ENCODE data around the gene LCN15.

LCN15 gene

DNA sequence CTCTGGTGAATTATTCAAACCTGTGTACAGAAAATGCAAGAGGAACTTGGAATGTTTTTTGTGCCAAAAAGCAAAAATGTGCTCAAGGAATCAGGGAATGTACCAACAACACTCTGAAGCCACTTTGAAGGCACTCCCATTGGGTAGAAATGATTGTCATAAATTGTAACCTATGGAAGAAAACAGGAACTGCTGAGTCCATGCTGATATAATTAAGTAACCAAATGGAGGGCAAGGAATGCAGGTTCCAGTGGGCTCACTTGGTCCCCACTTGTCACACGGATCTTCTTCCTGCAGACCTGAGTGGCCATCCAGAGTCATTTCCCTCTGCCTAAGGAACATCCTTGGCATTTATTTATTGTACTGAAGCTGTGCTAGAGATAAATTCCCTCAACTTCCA, 13.1 kb downstream of the LCN15 start:
- ChIA-PET POLR2A (interaction anchor here (1.1 to 5.1 kb wide), 2 partner anchors 23 to 472 kb away, joined by 3 to 21 read pairs; no protein-coding TSS in a partner anchor), CTCF (interaction anchor here (0.7 to 2.2 kb wide), 3 partner anchors 10 to 283 kb away, joined by 3 to 8 read pairs (median 3); no protein-coding TSS in a partner anchor)
- Histone ChIP-seq H3K9me3 (ENCODE audit: control insufficient read depth, insufficient read depth, low read depth, low read length) (no peaks in the 10 kb centered on the region), H3K27ac (ENCODE audit: extremely low read depth, low read depth, low read length) (no peak overlapping the region), H3K4me1 (ENCODE audit: control insufficient read depth, insufficient read depth, low read length) (no peaks in the 10 kb centered on the region), H3K4me3 (ENCODE audit: low read depth, low read length) (no peak overlapping the region), H3K36me3 (ENCODE audit: control insufficient read depth in 2 of 2, insufficient read depth in 1 of 2, low read length in 2 of 2) (no peaks in the 10 kb centered on the region)
- TF ChIP-seq, protein P1, sequence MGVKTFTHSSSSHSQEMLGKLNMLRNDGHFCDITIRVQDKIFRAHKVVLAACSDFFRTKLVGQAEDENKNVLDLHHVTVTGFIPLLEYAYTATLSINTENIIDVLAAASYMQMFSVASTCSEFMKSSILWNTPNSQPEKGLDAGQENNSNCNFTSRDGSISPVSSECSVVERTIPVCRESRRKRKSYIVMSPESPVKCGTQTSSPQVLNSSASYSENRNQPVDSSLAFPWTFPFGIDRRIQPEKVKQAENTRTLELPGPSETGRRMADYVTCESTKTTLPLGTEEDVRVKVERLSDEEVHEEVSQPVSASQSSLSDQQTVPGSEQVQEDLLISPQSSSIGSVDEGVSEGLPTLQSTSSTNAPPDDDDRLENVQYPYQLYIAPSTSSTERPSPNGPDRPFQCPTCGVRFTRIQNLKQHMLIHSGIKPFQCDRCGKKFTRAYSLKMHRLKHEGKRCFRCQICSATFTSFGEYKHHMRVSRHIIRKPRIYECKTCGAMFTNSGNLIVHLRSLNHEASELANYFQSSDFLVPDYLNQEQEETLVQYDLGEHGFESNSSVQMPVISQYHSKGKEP (tag by site-specific recombination; IDR thresholded peaks at IDR 0.05) = no peak
- no peak for TF ChIP-seq PRDM1 (tag by site-specific recombination; IDR thresholded peaks at IDR 0.05)
- TF ChIP-seq, protein P2, sequence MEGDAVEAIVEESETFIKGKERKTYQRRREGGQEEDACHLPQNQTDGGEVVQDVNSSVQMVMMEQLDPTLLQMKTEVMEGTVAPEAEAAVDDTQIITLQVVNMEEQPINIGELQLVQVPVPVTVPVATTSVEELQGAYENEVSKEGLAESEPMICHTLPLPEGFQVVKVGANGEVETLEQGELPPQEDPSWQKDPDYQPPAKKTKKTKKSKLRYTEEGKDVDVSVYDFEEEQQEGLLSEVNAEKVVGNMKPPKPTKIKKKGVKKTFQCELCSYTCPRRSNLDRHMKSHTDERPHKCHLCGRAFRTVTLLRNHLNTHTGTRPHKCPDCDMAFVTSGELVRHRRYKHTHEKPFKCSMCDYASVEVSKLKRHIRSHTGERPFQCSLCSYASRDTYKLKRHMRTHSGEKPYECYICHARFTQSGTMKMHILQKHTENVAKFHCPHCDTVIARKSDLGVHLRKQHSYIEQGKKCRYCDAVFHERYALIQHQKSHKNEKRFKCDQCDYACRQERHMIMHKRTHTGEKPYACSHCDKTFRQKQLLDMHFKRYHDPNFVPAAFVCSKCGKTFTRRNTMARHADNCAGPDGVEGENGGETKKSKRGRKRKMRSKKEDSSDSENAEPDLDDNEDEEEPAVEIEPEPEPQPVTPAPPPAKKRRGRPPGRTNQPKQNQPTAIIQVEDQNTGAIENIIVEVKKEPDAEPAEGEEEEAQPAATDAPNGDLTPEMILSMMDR (tag by site-specific recombination; IDR thresholded peaks at IDR 0.05) = no peak
- TF ChIP-seq ZFP41 (tag by site-specific recombination; IDR thresholded peaks at IDR 0.05; ENCODE audit: borderline replicate concordance) = no peak
- TF ChIP-seq ZNF624 (tag by site-specific recombination; IDR thresholded peaks at IDR 0.05) = no peak
- no peak for TF ChIP-seq MZF1 (tag by site-specific recombination; IDR thresholded peaks at IDR 0.05; ENCODE audit: borderline replicate concordance)
- no peak for TF ChIP-seq ZBTB7A (tag by site-specific recombination; IDR thresholded peaks at IDR 0.05; ENCODE audit: low read depth)
- no peak for TF ChIP-seq ZNF837 (tag by site-specific recombination; IDR thresholded peaks at IDR 0.05)
- no peak for TF ChIP-seq ZNF157 (tag by site-specific recombination; IDR thresholded peaks at IDR 0.05)
- no peak for TF ChIP-seq ZNF629 (tag by site-specific recombination; IDR thresholded peaks at IDR 0.05)
- TF ChIP-seq, protein P3, sequence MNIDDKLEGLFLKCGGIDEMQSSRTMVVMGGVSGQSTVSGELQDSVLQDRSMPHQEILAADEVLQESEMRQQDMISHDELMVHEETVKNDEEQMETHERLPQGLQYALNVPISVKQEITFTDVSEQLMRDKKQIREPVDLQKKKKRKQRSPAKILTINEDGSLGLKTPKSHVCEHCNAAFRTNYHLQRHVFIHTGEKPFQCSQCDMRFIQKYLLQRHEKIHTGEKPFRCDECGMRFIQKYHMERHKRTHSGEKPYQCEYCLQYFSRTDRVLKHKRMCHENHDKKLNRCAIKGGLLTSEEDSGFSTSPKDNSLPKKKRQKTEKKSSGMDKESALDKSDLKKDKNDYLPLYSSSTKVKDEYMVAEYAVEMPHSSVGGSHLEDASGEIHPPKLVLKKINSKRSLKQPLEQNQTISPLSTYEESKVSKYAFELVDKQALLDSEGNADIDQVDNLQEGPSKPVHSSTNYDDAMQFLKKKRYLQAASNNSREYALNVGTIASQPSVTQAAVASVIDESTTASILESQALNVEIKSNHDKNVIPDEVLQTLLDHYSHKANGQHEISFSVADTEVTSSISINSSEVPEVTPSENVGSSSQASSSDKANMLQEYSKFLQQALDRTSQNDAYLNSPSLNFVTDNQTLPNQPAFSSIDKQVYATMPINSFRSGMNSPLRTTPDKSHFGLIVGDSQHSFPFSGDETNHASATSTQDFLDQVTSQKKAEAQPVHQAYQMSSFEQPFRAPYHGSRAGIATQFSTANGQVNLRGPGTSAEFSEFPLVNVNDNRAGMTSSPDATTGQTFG (tag by site-specific recombination; IDR thresholded peaks at IDR 0.05; ENCODE audit: borderline replicate concordance) = no peak
- TF ChIP-seq ZNF596 (tag by site-specific recombination; IDR thresholded peaks at IDR 0.05) = no peak
- TF ChIP-seq ZNF558 (tag by site-specific recombination; IDR thresholded peaks at IDR 0.05) = no peak
- TF ChIP-seq ZNF555 (tag by site-specific recombination; conservative IDR thresholded peaks at IDR 0.05) = no peak

DNA sequence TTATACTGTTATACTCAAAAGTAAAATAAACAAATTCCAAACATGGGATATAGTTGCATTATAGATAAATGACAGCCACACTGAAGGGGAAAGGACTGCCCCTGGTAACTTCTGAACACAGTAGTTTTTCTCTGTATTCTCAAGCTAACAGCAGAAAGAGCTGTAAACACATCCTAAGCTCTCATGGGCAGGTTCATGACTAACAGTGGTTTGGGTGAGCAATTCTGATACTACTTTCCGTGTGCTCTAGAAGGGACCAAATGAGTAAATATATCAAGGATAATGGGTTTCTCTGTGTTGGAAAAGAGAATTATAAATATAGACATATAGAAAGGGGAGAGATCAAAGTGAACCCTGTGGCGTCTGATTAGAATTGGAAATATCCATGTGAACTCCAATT, 13.8 kb downstream of the LCN15 start:
- ChIA-PET CTCF (interaction anchor here (0.6 to 2.2 kb wide), 5 partner anchors 10 to 537 kb away, joined by 3 to 8 read pairs (median 5); no protein-coding TSS in a partner anchor), POLR2A (interaction anchor here (1.1 to 5.1 kb wide), 2 partner anchors 22 to 473 kb away, joined by 3 to 21 read pairs; no protein-coding TSS in a partner anchor)
- no peaks in the 10 kb centered on the region for H3K9me3 ChIP-seq (ENCODE audit: control insufficient read depth, insufficient read depth, low read depth, low read length)
- H3K4me3 ChIP-seq (ENCODE audit: low read depth, low read length) = no peak overlapping the region
- no peaks in the 10 kb centered on the region for H3K4me1 ChIP-seq (ENCODE audit: control insufficient read depth, insufficient read depth, low read length)
- H3K27ac ChIP-seq (ENCODE audit: extremely low read depth, low read depth, low read length) = no peak overlapping the region
- no peak for TF ChIP-seq ZFP3 (tag by site-specific recombination; IDR thresholded peaks at IDR 0.05; ENCODE audit: low read depth)
- TF ChIP-seq ZNF792 (tag by site-specific recombination; IDR thresholded peaks at IDR 0.05) = no peak
- TF ChIP-seq, protein P4, sequence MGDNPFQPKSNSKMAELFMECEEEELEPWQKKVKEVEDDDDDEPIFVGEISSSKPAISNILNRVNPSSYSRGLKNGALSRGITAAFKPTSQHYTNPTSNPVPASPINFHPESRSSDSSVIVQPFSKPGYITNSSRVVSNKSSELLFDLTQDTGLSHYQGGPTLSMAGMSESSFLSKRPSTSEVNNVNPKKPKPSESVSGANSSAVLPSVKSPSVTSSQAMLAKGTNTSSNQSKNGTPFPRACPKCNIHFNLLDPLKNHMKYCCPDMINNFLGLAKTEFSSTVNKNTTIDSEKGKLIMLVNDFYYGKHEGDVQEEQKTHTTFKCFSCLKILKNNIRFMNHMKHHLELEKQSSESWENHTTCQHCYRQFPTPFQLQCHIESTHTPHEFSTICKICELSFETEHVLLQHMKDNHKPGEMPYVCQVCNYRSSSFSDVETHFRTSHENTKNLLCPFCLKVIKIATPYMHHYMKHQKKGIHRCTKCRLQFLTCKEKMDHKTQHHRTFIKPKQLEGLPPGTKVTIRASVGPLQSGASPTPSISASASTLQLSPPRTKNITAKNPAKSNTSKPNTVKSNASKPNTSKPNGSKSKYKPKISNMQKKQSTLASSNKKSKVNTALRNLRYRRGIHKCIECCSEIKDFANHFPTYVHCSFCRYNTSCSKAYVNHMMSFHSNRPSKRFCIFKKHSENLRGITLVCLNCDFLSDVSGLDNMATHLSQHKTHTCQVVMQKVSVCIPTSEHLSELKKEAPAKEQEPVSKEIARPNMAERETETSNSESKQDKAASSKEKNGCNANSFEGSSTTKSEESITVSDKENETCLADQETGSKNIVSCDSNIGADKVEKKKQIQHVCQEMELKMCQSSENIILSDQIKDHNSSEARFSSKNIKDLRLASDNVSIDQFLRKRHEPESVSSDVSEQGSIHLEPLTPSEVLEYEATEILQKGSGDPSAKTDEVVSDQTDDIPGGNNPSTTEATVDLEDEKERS (tag by site-specific recombination; IDR thresholded peaks at IDR 0.05) = no peak
- no peak for TF ChIP-seq OSR2 (tag by site-specific recombination; IDR thresholded peaks at IDR 0.05)
- no peak for TF ChIP-seq ZNF354C (tag by site-specific recombination; IDR thresholded peaks at IDR 0.05; ENCODE audit: borderline replicate concordance, low read depth)
- no peak for TF ChIP-seq YY2 (tag by site-specific recombination; IDR thresholded peaks at IDR 0.05)
- TF ChIP-seq, protein P5, sequence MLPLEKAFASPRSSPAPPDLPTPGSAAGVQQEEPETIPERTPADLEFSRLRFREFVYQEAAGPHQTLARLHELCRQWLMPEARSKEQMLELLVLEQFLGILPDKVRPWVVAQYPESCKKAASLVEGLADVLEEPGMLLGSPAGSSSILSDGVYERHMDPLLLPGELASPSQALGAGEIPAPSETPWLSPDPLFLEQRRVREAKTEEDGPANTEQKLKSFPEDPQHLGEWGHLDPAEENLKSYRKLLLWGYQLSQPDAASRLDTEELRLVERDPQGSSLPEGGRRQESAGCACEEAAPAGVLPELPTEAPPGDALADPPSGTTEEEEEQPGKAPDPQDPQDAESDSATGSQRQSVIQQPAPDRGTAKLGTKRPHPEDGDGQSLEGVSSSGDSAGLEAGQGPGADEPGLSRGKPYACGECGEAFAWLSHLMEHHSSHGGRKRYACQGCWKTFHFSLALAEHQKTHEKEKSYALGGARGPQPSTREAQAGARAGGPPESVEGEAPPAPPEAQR (tag by site-specific recombination; IDR thresholded peaks at IDR 0.05) = no peak
- no peaks in the 10 kb centered on the region for H3K36me3 ChIP-seq (ENCODE audit: control insufficient read depth in 2 of 2, insufficient read depth in 1 of 2, low read length in 2 of 2)

Measured in HEK293 (cell line).